HG03565 (cell line): Measurements from ENCODE around the gene NAALADL2.
A peak's percentile ranks its signal among the peaks of the same experiment; 100 is the strongest.

Experiments
- ATAC-seq: cut with Tn5 transposase; IDR thresholded peaks from one replicate; pipeline ENCODE4 v1.9.1; 2021; ENCODE audit warnings: mild to moderate bottlenecking, moderate library complexity; ENCODE audit not compliant: unreplicated experiment

The NAALADL2 gene

GRCh38 chr3:175295248-175296130, 436.4 kb downstream of the NAALADL2 start:
- ATAC-seq, result no peak

GRCh38 chr3:175297216-175297615, 438.1 kb downstream of the NAALADL2 start:
- ATAC-seq, result no peak

GRCh38 chr3:175301741-175302140, 442.6 kb downstream of the NAALADL2 start:
- no peak for ATAC-seq

- ATAC-seq, result no peak
Measured at GRCh38 chr3:175304404-175304803, 445.3 kb downstream of the NAALADL2 start.

GRCh38 chr3:175307642-175308041, 448.5 kb downstream of the NAALADL2 start:
- peak; percentile 63 for ATAC-seq

- no peak for ATAC-seq
Measured at GRCh38 chr3:175308097-175308496, 449.0 kb downstream of the NAALADL2 start.

GRCh38 chr3:175310046-175310445, 450.9 kb downstream of the NAALADL2 start:
- ATAC-seq, result no peak

GRCh38 chr3:175311404-175311803, 452.3 kb downstream of the NAALADL2 start:
- no peak for ATAC-seq

GRCh38 chr3:175311946-175312345, 452.8 kb downstream of the NAALADL2 start:
- no peak for ATAC-seq

- ATAC-seq, result no peak
Measured at GRCh38 chr3:175312791-175313190, 453.7 kb downstream of the NAALADL2 start.

GRCh38 chr3:175316799-175317198, 457.7 kb downstream of the NAALADL2 start:
- ATAC-seq, result no peak

GRCh38 chr3:175325440-175325839, 466.3 kb downstream of the NAALADL2 start:
- no peak for ATAC-seq

- ATAC-seq, result no peak
Measured at GRCh38 chr3:175326041-175326440, 466.9 kb downstream of the NAALADL2 start.

- ATAC-seq, result no peak
Measured at GRCh38 chr3:175329373-175329772, 470.2 kb downstream of the NAALADL2 start.

- ATAC-seq, result no peak
Measured at GRCh38 chr3:175335229-175335628, 476.1 kb downstream of the NAALADL2 start.

GRCh38 chr3:175336406-175337133, 477.4 kb downstream of the NAALADL2 start:
- ATAC-seq, result no peak

- ATAC-seq, result no peak
Measured at GRCh38 chr3:175337631-175338030, 478.5 kb downstream of the NAALADL2 start.

GRCh38 chr3:175338775-175339535, 479.8 kb downstream of the NAALADL2 start:
- no peak for ATAC-seq

- no peak for ATAC-seq
Measured at GRCh38 chr3:175340338-175341015, 481.3 kb downstream of the NAALADL2 start.

- no peak for ATAC-seq
Measured at GRCh38 chr3:175342196-175342595, 483.1 kb downstream of the NAALADL2 start.

GRCh38 chr3:175343946-175344345, 484.8 kb downstream of the NAALADL2 start:
- no peak for ATAC-seq
